SU-DHL-6 (cell line): ENCODE results near the gene NPHP4.

Source experiments
- H2AFZ ChIP-seq: fragments of 200-600 bp; sonication (generic); 2 replicates; pipeline ENCODE4 v1.6.1; 2014; ENCODE audit warnings: low read depth, mild to moderate bottlenecking, moderate library complexity, mixed read lengths, antibody characterized with exemption, low read length; ENCODE audit not compliant: severe bottlenecking
- H3F3A ChIP-seq: fragments of 200-600 bp; shearing (Covaris generic); 2 replicates; pipeline ENCODE4 v1.6.0; 2016; ENCODE audit warnings: antibody characterized with exemption, mild to moderate bottlenecking; ENCODE audit not compliant: insufficient read depth
- H3K27ac ChIP-seq: fragments of 200-600 bp; sonication (generic); 2 replicates; pipeline ENCODE4 v1.5.1; 2016; ENCODE audit warnings: low read depth, mild to moderate bottlenecking, low read length, moderate library complexity, mixed read lengths
- H3K27me3 ChIP-seq: fragments of 200-600 bp; sonication (generic), shearing (Covaris generic); 2 replicates; pipeline ENCODE4 v1.6.0; 2014; ENCODE audit warnings: mild to moderate bottlenecking, low read length
- H3K36me3 ChIP-seq: fragments of 200-600 bp; sonication (generic); 2 replicates; pipeline ENCODE4 v1.6.1; 2014; ENCODE audit warnings: mild to moderate bottlenecking, low read length, mixed read lengths
- H3K4me2 ChIP-seq: fragments of 300-600, 200-600 bp; shearing (Covaris generic), sonication (generic); 2 replicates; pipeline ENCODE4 v1.6.0; 2014; ENCODE audit warnings: low read length, low read depth, mild to moderate bottlenecking; ENCODE audit not compliant: poor library complexity, severe bottlenecking
- H3K4me3 ChIP-seq: fragments of 200-600 bp; sonication (generic); 2 replicates; pipeline ENCODE4 v1.5.1; 2014; ENCODE audit warnings: antibody characterized with exemption, low read length, mild to moderate bottlenecking, mixed read lengths; ENCODE audit not compliant: insufficient read depth, poor library complexity, severe bottlenecking
- H3K79me2 ChIP-seq: fragments of 200-600 bp; sonication (generic); 2 replicates; pipeline ENCODE4 v1.6.1; 2014; ENCODE audit warnings: mild to moderate bottlenecking, low read length, moderate library complexity; ENCODE audit not compliant: insufficient read depth
- H3K9ac ChIP-seq: fragments of 200-600 bp; sonication (generic); 2 replicates; pipeline ENCODE4 v1.7.0; 2014; ENCODE audit warnings: mild to moderate bottlenecking, low read length
- H3K9me2 ChIP-seq: fragments of 200-600 bp; sonication (generic); replicated peaks from 2 replicates; pipeline ENCODE4 v1.6.1; 2014; ENCODE audit warnings: low read length; ENCODE audit not compliant: insufficient read depth
- H3K9me3 ChIP-seq: fragments of 200-600 bp; sonication (generic); 2 replicates; pipeline ENCODE4 v1.6.1; 2014; ENCODE audit warnings: low read length, mixed read lengths; ENCODE audit not compliant: insufficient read depth
- H4K20me1 ChIP-seq: fragments of 200-600 bp; sonication (generic); 2 replicates; pipeline ENCODE4 v1.6.1; 2014; ENCODE audit warnings: low read depth, mild to moderate bottlenecking, antibody characterized with exemption, low read length, moderate library complexity, mixed read lengths
- CTCF ChIP-seq: fragments of 200-600 bp; sonication (generic); IDR thresholded peaks from one replicate; pipeline ENCODE4 v1.5.1; 2017; ENCODE audit warnings: antibody characterized with exemption, mild to moderate bottlenecking, low read length, moderate library complexity; ENCODE audit not compliant: insufficient read depth, poor library complexity, severe bottlenecking
- EZH2phosphoT487 ChIP-seq: fragments of 200-600 bp; sonication (generic), shearing (Covaris generic); conservative IDR thresholded peaks from 2 replicates; pipeline ENCODE4 v1.6.1; 2018; ENCODE audit warnings: mild to moderate bottlenecking, antibody characterized with exemption, low read length, moderate library complexity, mixed read lengths

The NPHP4 gene

GRCh38 chr1:5953386-5953785 is 38.8 kb downstream of the NPHP4 start:
- Histone ChIP-seq H2AFZ (no peak overlapping the region), H3K9ac (no peak overlapping the region), H3K27ac (no peak overlapping the region), H4K20me1 (no peaks in the 10 kb centered on the region), H3K4me2 (no peak overlapping the region), H3K4me3 (no peak overlapping the region), H3K27me3 (no peaks in the 10 kb centered on the region), H3F3A (0 out of 2 replicates have a peak, but pooled peaks cover 3% of the 10 kb centered on the region), H3K79me2 (no peaks in the 10 kb centered on the region), H3K9me3 (no peaks in the 10 kb centered on the region), H3K9me2 (no peaks in the 10 kb centered on the region), H3K36me3 (no peaks in the 10 kb centered on the region)
- TF ChIP-seq EZH2phosphoT487: no peak
- TF ChIP-seq CTCF: no peak

- H3K9me3 ChIP-seq: no peaks in the 10 kb centered on the region
- H3K36me3 ChIP-seq: no peaks in the 10 kb centered on the region
- H2AFZ ChIP-seq: no peak overlapping the region
- no peak overlapping the region for H3K9ac ChIP-seq
- H3K4me3 ChIP-seq: no peak overlapping the region
- H3F3A ChIP-seq: 0 out of 2 replicates have a peak, but pooled peaks cover 3% of the 10 kb centered on the region
- H3K27ac ChIP-seq: no peak overlapping the region
- no peaks in the 10 kb centered on the region for H4K20me1 ChIP-seq
- no peaks in the 10 kb centered on the region for H3K79me2 ChIP-seq
- H3K9me2 ChIP-seq: no peaks in the 10 kb centered on the region
- no peaks in the 10 kb centered on the region for H3K27me3 ChIP-seq
- no peak for TF ChIP-seq EZH2phosphoT487
- no peak for TF ChIP-seq CTCF
- no peak overlapping the region for H3K4me2 ChIP-seq
Observed at GRCh38 chr1:5951846-5952410, 40.3 kb downstream of the NPHP4 start.

GRCh38 chr1:5950994-5951785 is 41.0 kb downstream of the NPHP4 start:
- Histone ChIP-seq H3K79me2 (no peaks in the 10 kb centered on the region), H3K9ac (no peak overlapping the region), H2AFZ (no peak overlapping the region)

More at GRCh38 chr1:5950994-5951785, 41.0 kb downstream of the NPHP4 start:
- Histone ChIP-seq H3K4me3 (no peak overlapping the region), H3F3A (0 out of 2 replicates have a peak, but pooled peaks cover 3% of the 10 kb centered on the region), H3K4me2 (no peak overlapping the region), H3K27ac (no peak overlapping the region), H3K27me3 (no peaks in the 10 kb centered on the region), H3K9me2 (no peaks in the 10 kb centered on the region), H4K20me1 (no peaks in the 10 kb centered on the region), H3K36me3 (no peaks in the 10 kb centered on the region), H3K9me3 (no peaks in the 10 kb centered on the region)
- TF ChIP-seq CTCF (no peak), EZH2phosphoT487 (no peak)
